Right hindlimb (tissue), 1 donor: ENCODE measurements around the gene GDF7.

ENCODE experiments used
- DNase-seq: peaks from one replicate; pipeline ENCODE4 v3.0.0-alpha.2; 2018

The GDF7 gene

DNA sequence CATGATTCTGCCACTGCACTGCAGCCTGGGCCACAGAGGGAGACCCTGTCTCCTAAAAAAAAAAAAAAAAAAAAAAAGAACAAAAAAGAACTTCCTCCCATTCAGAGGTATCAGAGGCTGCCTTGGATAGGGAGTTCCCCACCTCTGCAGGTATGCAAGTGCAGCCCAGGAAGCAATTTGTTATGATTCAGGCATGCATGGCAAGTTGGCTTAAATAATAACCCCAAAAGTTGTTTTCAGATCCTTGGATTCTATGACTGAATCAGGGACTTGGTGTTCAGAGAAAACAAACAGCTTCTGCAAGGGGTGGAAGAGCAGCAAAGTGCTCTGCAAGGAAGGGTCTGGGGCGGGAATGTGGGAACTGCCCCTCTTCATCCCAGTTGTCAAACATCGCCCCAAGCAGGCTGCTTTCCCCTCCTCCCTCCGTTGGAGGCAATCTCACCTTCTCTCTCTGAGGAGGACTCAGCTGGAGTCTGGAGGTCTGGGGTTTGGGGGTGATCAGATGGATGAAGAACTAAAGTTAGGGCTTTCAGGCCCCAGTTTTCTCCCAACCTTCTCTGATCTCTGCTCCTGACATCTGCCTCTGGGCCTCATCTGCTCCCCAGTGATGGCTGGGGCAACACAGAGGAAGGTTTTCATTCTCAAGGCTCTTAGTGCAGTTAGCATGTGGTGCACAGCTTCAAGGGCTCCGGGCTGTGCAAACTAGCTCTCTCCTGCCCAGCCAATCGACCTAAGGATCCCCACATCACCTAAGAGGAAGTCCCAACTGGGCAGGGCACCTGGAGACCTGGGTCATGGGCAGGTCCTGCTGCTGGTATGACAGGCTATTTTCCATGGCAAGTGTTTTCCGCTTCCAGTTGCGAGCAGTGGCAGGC, 3.5 kb upstream of the GDF7 start:
- DNase-seq, result no peak

DNA sequence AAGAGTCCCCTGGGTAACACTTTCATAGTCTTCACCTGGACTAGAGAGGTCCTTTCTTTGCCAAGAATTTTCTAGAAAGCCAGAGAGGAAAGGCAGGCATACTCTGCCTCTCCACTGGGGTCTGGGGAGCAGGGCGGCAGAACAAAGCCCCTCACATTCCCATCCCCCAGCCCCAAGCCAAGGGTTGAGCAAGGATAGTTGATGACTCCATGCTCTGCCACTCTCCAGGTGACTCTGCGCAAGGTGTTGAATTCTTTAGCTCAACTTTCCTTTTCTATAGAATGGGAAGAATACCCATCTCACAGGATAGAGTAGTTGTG, 2.9 kb upstream of the GDF7 start:
- no peak for DNase-seq

DNA sequence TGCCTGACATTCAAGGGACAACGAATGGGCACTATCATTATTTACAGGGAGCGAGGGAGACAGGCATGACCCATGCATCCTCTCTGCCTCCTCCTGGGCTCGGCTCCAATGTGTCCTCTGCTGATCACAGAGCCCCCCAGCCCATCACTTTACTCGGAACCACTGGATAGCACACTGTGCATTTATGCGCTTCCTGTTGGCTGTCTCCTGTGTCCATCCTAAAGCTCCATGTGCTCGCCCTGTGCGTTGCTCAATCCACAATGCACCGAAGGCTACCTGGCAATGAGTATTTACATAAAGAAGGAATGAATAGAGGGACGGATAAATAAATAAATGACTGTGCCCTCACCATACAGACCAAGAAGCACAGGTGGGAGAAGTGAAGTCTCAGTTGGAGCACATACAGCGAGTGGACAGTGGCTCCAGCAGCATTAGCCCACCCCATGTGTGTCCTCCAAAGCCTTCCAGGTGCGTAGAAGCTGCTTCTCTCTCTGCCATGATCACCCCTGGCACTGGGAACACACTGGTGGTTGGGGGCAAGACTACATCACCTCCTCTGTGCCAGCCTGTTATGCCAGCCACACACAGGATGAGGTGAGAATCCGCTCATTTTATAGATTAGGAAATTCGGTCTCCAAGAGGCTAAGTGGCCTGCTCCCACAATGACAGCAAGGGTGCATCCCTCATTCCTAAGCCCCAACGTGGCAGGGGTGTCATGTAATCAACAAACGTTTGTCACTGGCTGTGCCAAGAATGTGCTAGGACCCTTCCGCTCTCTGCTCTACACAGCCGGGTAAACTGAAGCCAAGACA, 2.3 kb upstream of the GDF7 start:
- DNase-seq, result no peak

DNA sequence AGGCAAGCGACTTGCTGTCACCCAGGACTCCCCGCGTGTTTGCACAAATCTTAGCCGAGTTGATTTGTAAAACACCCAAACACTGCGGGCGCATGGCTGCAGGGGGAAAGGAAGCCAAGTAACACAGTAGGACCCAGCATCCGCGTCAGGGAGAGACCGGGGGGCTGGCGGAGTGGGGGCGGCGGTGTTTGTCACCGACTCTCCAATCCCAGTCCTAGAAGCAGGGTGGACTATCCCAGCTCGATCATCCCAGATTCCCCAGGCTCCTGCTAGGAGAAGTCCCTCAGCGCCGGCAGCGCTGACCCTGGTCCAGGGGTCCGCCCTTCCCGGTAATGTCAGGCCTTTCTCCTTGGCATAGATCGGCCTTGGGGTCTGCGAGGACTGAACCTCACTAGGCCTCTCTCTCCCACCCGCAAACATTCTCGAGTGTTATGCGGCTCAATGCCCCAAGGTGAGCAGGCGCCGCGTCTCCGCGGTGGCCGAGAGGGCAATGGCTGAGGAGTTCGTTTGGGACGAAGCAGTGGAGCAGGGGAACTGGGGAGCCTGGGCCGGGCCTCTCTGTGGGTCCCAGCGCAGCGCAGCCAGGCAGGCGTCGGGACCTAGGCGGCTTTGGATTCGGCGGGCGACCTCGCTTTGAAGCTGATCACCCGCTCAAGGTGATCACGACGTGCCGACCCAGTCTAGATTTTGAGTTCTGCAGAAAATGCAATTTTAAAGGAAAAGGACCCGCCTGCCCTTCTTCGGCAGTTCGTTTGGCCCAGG, 1.5 kb upstream of the GDF7 start:
- no peak for DNase-seq

DNA sequence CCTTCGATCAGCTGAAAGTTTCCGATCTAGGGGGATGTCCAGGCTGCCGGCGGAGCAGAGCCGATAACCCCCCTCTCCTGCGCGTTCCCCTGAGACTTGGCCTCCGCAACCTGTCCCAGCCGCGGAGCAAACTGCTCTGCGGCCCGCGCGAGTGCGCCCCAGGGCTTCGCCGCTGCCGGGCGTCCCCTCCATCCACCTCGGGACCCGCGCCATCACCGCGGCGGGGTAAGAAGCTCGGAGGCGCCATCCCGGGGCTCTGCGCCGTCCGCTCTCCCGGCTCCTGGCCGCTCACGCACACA, 990 bp upstream of the GDF7 start:
- DNase-seq, result no peak

GRCh38 chr2:20667151-20667530, 197 bp downstream of the GDF7 start:
- DNase-seq, result no peak

DNA sequence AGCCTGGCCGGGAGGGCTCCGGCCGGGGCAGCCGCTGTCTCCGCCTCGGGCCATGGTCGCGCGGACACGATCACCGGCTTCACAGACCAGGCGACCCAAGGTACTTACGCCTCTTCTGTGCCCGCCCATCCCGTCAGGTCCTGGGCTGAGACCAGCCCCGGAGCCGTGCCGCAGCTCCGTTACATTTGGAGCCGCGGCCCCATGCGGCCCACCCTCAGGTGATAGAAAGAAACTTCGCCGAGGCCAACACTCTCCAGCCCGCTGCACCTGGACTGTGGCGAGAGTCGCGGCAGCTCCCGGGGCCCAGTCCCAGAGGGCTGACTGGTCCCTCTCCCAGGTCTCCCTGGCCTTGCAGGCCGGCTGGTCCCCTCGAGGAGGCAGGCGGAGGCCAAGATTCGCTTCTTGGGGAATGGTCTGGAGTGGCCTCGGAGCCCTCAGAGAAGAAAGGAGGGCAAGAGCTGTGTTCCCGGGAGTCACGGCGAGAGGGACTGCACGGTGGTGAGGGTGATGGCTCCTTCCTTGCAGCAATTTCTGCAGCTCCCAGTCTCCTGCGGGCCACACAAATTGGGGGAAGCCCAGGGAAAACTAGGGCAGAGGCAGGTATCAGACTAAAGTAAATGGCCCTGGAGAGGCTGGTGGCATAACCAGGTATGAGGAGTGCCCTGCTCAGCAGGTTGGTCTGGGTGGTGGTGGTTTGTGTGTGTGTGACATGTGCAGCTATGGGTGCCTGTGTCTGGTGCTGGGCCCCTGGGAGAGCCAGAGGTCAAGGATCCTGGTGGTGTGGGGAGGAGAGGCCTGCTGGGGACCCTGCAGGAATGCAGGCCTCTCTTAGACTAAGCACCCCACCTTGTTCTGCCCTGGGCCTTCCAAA, 822 bp downstream of the GDF7 start:
- peak; percentile 12 for DNase-seq

DNA sequence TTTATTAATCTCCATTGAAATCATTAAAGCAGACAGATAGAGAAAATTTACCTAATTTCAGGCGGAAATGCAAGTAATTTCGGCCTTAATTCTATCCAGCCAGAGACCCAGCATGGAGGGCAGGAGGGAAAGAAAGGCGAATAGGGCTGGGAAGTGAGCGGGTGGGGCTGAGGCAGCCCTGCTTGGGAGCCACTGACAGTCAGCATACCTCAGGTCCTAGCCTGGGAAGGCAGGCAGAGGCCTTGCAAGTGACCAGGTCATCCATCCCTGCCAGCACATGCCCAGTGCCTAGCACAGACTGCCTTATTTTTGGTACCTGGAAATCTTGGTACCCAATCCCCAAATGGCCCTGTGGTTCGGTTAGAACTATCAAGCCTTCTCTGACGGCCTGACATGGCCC, 1.5 kb downstream of the GDF7 start:
- no peak for DNase-seq

DNA sequence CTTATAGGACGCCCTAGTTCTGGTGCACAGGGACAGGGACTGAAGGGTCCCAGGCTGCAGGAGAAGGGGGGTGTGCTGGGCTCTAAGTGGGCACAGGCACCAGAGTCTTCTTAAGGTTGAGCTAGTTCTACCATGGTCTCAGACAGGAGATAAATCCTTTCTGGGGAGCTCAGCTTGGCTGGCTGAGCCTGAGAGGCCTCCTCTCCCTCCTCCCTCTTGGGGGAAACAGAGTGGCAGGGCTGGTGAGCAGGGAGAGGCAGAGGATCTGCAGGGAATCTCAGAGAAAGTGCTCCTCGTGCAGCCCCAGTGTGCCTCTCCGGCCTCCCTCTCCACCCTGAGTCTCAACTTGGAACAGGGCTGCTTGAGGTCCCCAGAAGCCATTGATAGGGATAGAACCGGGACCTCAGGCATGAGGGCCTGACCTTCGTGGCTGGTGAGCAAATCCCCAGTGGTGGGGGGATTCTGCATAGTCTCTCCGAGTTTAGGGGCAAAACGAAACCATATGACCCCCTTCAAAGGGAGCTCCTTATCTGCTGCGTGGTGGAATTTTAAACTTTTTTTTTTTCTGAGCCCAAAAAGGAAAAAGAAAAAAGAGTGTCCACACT, 2.0 kb downstream of the GDF7 start:
- no peak for DNase-seq

- no peak for DNase-seq
These were observed 2.8 kb downstream of the GDF7 start for GRCh38 chr2:20669562-20670314.

- peak; percentile 54 for DNase-seq
These were observed 3.5 kb downstream of the GDF7 start for GRCh38 chr2:20670315-20671035.

DNA sequence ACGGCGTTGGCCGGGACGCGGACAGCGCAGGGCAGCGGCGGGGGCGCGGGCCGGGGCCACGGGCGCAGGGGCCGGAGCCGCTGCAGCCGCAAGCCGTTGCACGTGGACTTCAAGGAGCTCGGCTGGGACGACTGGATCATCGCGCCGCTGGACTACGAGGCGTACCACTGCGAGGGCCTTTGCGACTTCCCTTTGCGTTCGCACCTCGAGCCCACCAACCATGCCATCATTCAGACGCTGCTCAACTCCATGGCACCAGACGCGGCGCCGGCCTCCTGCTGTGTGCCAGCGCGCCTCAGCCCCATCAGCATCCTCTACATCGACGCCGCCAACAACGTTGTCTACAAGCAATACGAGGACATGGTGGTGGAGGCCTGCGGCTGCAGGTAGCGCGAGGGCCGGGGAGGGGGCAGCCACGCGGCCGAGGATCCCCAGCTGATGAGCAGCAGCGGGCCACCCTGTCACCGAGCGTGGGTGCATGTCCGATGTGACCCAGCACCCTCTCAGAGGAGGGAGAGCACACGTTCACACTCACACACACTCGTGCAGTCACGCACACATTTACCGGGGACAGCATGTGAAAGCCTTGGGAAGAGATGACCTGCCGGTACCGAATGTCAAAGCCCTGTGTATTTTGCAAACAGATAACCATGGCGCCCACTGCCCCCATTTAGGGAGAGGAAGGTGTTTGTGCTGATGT, 4.2 kb downstream of the GDF7 start:
- DNase-seq, result no peak

DNA sequence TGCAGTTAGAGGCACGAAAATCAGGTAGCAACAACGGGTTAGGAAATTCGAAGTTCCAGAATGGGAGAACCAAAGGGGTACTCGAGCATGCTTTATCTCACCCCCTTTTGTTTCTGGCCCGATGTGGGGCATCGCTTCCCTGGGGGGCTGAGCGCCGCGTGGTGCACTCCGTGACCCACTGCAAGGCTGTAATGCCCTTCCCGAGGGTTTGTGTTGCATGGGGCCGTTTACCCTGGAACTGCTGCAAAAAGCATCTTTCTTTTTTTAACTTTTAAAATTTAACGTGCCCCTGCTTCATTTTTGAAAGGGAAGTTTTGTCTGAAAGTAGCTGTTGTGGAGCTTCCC, 4.8 kb downstream of the GDF7 start:
- no peak for DNase-seq

- no peak for DNase-seq
These were observed 5.4 kb downstream of the GDF7 start for GRCh38 chr2:20672201-20672951.

- DNase-seq, result no peak
These were observed 6.9 kb downstream of the GDF7 start for GRCh38 chr2:20673686-20674308.

GRCh38 chr2:20674309-20674965, 7.5 kb downstream of the GDF7 start:
- no peak for DNase-seq

- DNase-seq, result peak; percentile 57
These were observed 8.2 kb downstream of the GDF7 start for GRCh38 chr2:20674974-20675679.
